HEK293 (cell line): ENCODE measurements around the gene ICAM1.

Source experiments
- CTCF ChIA-PET: fragments of 350-600 bp; formaldehyde crosslinking; extraction: SDS; loops from one replicate; lab custom pipeline; 2021; ENCODE audit warnings: antibody characterized with exemption; lab: Yijun Ruan, JAX
- POLR2A ChIA-PET: fragments of 300-600 bp; formaldehyde crosslinking; extraction: SDS; loops from one replicate; lab custom pipeline; 2020; ENCODE audit warnings: antibody characterized with exemption, inconsistent platforms; lab: Yijun Ruan, JAX
- H3K27ac ChIP-seq: fragments of 200-500 bp; sonication (Bioruptor generic); 2 replicates; pipeline ENCODE4 v1.5.1; 2014; ENCODE audit warnings: low read depth, low read length, control low read depth, inconsistent platforms; ENCODE audit errors: extremely low read depth
- H3K36me3 ChIP-seq, 2 experiments: fragments of 200-500 bp in 1 of 2; sonication (Bioruptor generic) in 1 of 2; 1 replicate in 1 of 2; 2 replicates in 1 of 2; pipeline ENCODE4 v1.5.1; 2014 to 2017; ENCODE audit warnings: inconsistent platforms in 2 of 2, low read length in 2 of 2; ENCODE audit not compliant: control insufficient read depth in 2 of 2, insufficient read depth in 1 of 2
- H3K4me1 ChIP-seq: fragments of 200-500 bp; sonication (Bioruptor generic); 2 replicates; pipeline ENCODE4 v1.5.1; 2014; ENCODE audit warnings: mild to moderate bottlenecking, low read length, inconsistent platforms; ENCODE audit not compliant: control insufficient read depth, insufficient read depth
- H3K4me3 ChIP-seq: 2 replicates; pipeline ENCODE4 v1.5.1; 2011; ENCODE audit warnings: low read depth, mild to moderate bottlenecking, control low read depth, low read length, moderate library complexity
- H3K9me3 ChIP-seq: fragments of 200-500 bp; sonication (Bioruptor generic); 2 replicates; pipeline ENCODE4 v1.5.1; 2014; ENCODE audit warnings: low read depth, low read length, inconsistent platforms; ENCODE audit not compliant: control insufficient read depth, insufficient read depth
- GLIS1 ChIP-seq: fragments of 450-650 bp; formaldehyde crosslinking; IDR thresholded peaks from 2 replicates; pipeline ENCODE4 v1.5.1; 2016; ENCODE audit warnings: missing biosample characterization, missing genetic modification characterization
- GLIS2 ChIP-seq: fragments of 450-650 bp; formaldehyde crosslinking; IDR thresholded peaks from 2 replicates; pipeline ENCODE4 v1.5.1; 2016; ENCODE audit warnings: missing biosample characterization, missing genetic modification characterization
- HIC1 ChIP-seq: fragments of 450-650 bp; formaldehyde crosslinking; IDR thresholded peaks from 2 replicates; pipeline ENCODE4 v1.5.1; 2016; ENCODE audit warnings: missing biosample characterization, missing genetic modification characterization
- KLF10 ChIP-seq: fragments of 450-650 bp; IDR thresholded peaks from 2 replicates; pipeline ENCODE4 v1.5.1; 2018; ENCODE audit warnings: missing biosample characterization, mild to moderate bottlenecking, missing genetic modification characterization
- KLF9 ChIP-seq: fragments of 450-650 bp; formaldehyde crosslinking; IDR thresholded peaks from 2 replicates; pipeline ENCODE4 v1.5.1; 2016; ENCODE audit warnings: missing biosample characterization, missing genetic modification characterization, low read depth
- PRDM10 ChIP-seq: fragments of 450-650 bp; formaldehyde crosslinking; IDR thresholded peaks from 2 replicates; pipeline ENCODE4 v1.5.1; 2016; ENCODE audit warnings: missing biosample characterization, missing genetic modification characterization
- SCRT1 ChIP-seq: fragments of 450-650 bp; formaldehyde crosslinking; IDR thresholded peaks from 2 replicates; pipeline ENCODE4 v1.5.1; 2016; ENCODE audit warnings: missing biosample characterization, missing genetic modification characterization, borderline replicate concordance
- SP2 ChIP-seq: fragments of 450-650 bp; formaldehyde crosslinking; IDR thresholded peaks from 2 replicates; pipeline ENCODE4 v1.5.1; 2016; ENCODE audit warnings: missing biosample characterization, missing genetic modification characterization
- SP7 ChIP-seq: fragments of 450-650 bp; formaldehyde crosslinking; IDR thresholded peaks from 2 replicates; pipeline ENCODE4 v1.5.1; 2016; ENCODE audit warnings: missing biosample characterization, missing genetic modification characterization
- ZBTB21 ChIP-seq: fragments of 450-650 bp; formaldehyde crosslinking; IDR thresholded peaks from 2 replicates; pipeline ENCODE4 v1.5.1; 2017; ENCODE audit warnings: missing biosample characterization, missing genetic modification characterization
- ZBTB26 ChIP-seq: fragments of 450-650 bp; formaldehyde crosslinking; optimal IDR thresholded peaks from 2 replicates; pipeline ENCODE3; 2016; ENCODE audit warnings: missing biosample characterization, mild to moderate bottlenecking, missing genetic modification characterization
- ZFHX2 ChIP-seq: fragments of 450-650 bp; formaldehyde crosslinking; conservative IDR thresholded peaks from 2 replicates; pipeline ENCODE4 v1.5.1; 2016; ENCODE audit warnings: missing biosample characterization, missing genetic modification characterization
- ZNF16 ChIP-seq: fragments of 450-650 bp; formaldehyde crosslinking; IDR thresholded peaks from 2 replicates; pipeline ENCODE4 v1.5.1; 2016; ENCODE audit warnings: low read depth, missing biosample characterization, missing genetic modification characterization
- ZNF274 ChIP-seq, 2 experiments: fragments of 200-500 bp in 1 of 2; fragments of 450-650 bp in 1 of 2; sonication (Bioruptor generic) in 1 of 2; formaldehyde crosslinking in 1 of 2; IDR thresholded peaks; 2 replicates each; pipeline versions ENCODE4 v1.5.1 to v1.6.1; 2014 to 2016; ENCODE audit warnings: borderline replicate concordance in 1 of 2, inconsistent platforms in 1 of 2, low read length in 1 of 2, missing biosample characterization in 1 of 2, missing genetic modification characterization in 1 of 2
- ZNF521 ChIP-seq: fragments of 450-650 bp; formaldehyde crosslinking; IDR thresholded peaks from 2 replicates; pipeline ENCODE4 v1.5.1; 2017; ENCODE audit warnings: missing biosample characterization, mild to moderate bottlenecking, missing genetic modification characterization
- ZNF558 ChIP-seq: fragments of 450-650 bp; formaldehyde crosslinking; IDR thresholded peaks from 2 replicates; pipeline ENCODE4 v1.5.1; 2016; ENCODE audit warnings: missing biosample characterization, missing genetic modification characterization
- ZNF580 ChIP-seq: fragments of 450-650 bp; formaldehyde crosslinking; IDR thresholded peaks from 2 replicates; pipeline ENCODE4 v1.5.1; 2016; ENCODE audit warnings: missing biosample characterization, missing genetic modification characterization
- ZNF660 ChIP-seq: fragments of 450-650 bp; IDR thresholded peaks from 2 replicates; pipeline ENCODE4 v1.5.1; 2018; ENCODE audit warnings: missing biosample characterization, mild to moderate bottlenecking, missing genetic modification characterization
- ZNF830 ChIP-seq: fragments of 450-650 bp; IDR thresholded peaks from 2 replicates; pipeline ENCODE4 v1.5.0; 2018; ENCODE audit warnings: missing biosample characterization, missing genetic modification characterization, low read depth, mild to moderate bottlenecking, moderate library complexity
- ZNF843 ChIP-seq: fragments of 450-650 bp; formaldehyde crosslinking; IDR thresholded peaks from 2 replicates; pipeline ENCODE4 v1.5.1; 2016; ENCODE audit warnings: missing biosample characterization, missing genetic modification characterization
- TF ChIP-seq, protein P1 (sequence below): fragments of 450-650 bp; formaldehyde crosslinking; IDR thresholded peaks from 2 replicates; pipeline ENCODE4 v1.5.1; 2017; ENCODE audit warnings: missing biosample characterization, missing genetic modification characterization
- TF ChIP-seq, protein P2 (sequence below): IDR thresholded peaks from 2 replicates; pipeline ENCODE4 v1.6.1; 2011; ENCODE audit warnings: mild to moderate bottlenecking, low read depth, low read length, borderline replicate concordance

Gene ICAM1

DNA sequence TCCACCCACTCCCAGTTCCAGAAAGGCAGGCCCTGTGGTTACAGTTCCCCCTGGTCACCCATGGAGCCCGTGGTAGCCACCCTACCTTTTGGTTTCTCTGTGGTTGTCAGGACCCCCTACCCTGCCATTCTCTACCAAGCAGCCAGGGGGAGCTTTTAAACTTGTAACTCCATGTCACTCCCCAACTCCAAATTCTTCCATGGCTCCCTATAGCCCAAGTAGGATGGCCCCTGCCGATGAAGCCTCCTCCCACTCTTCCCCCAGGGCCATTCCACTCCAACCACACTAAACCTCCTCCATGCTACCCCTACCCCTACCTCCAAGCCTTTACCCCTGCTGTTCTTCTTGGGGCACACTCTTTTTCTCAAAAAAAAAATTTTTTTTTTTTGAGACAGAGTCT lies 42.0 kb upstream of the ICAM1 start (continued):
- TF ChIP-seq SCRT1 (tag by site-specific recombination) = no peak
- TF ChIP-seq ZNF558 (tag by site-specific recombination) = no peak
- peak; percentile 97 for TF ChIP-seq ZNF16 (tag by site-specific recombination)
- no peak for TF ChIP-seq ZNF843 (tag by site-specific recombination)
- TF ChIP-seq ZNF580 (tag by site-specific recombination) = peak; percentile 78
- TF ChIP-seq, protein P1, sequence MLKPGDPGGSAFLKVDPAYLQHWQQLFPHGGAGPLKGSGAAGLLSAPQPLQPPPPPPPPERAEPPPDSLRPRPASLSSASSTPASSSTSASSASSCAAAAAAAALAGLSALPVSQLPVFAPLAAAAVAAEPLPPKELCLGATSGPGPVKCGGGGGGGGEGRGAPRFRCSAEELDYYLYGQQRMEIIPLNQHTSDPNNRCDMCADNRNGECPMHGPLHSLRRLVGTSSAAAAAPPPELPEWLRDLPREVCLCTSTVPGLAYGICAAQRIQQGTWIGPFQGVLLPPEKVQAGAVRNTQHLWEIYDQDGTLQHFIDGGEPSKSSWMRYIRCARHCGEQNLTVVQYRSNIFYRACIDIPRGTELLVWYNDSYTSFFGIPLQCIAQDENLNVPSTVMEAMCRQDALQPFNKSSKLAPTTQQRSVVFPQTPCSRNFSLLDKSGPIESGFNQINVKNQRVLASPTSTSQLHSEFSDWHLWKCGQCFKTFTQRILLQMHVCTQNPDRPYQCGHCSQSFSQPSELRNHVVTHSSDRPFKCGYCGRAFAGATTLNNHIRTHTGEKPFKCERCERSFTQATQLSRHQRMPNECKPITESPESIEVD (tag by site-specific recombination) = no peak
- TF ChIP-seq, protein P2, sequence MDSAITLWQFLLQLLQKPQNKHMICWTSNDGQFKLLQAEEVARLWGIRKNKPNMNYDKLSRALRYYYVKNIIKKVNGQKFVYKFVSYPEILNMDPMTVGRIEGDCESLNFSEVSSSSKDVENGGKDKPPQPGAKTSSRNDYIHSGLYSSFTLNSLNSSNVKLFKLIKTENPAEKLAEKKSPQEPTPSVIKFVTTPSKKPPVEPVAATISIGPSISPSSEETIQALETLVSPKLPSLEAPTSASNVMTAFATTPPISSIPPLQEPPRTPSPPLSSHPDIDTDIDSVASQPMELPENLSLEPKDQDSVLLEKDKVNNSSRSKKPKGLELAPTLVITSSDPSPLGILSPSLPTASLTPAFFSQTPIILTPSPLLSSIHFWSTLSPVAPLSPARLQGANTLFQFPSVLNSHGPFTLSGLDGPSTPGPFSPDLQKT = no peak
- peak; percentile 30; the same call in 1 of the 2 replicates for TF ChIP-seq SP7 (tag by site-specific recombination)
- TF ChIP-seq ZBTB21 (tag by site-specific recombination) = no peak

- H3K27ac ChIP-seq = peak overlapping the region; percentile 74; the same call in 1 of the 2 replicates
- POLR2A ChIA-PET = interaction anchor here (1.0 to 1.3 kb wide), 3 partner anchors 10 to 403 kb away, joined by 3 read pairs; partner anchors contain the start of genes MRPL4 and UBL5
- TF ChIP-seq ZNF521 (tag by site-specific recombination) = no peak
- peak; percentile 15; the same call in 1 of the 2 replicates for TF ChIP-seq GLIS1 (tag by site-specific recombination)
- TF ChIP-seq SP2 (tag by site-specific recombination) = peak; percentile 35
- TF ChIP-seq ZNF660 = no peak
- TF ChIP-seq ZBTB26 (tag by site-specific recombination) = peak; percentile 20
- TF ChIP-seq KLF9 = peak; percentile 51; the same call in 1 of the 2 replicates
- no peak for TF ChIP-seq ZNF830 (tag by site-specific recombination)
- TF ChIP-seq PRDM10 (tag by site-specific recombination) = 0 out of 2 replicates have a peak, but pooled peaks have one; percentile 6
- peak; percentile 60; the same call in 1 of the 2 replicates for TF ChIP-seq HIC1 (tag by site-specific recombination)
- no peak for TF ChIP-seq ZNF274 (IDR thresholded peaks at IDR 0.05; ENCODE audit: low read length)
- TF ChIP-seq ZNF274 (tag by site-specific recombination; IDR thresholded peaks at IDR 0.05; ENCODE audit: borderline replicate concordance) = no peak
- no peak for TF ChIP-seq ZNF580 (tag by site-specific recombination)
- peak; percentile 78 for TF ChIP-seq ZFHX2
- TF ChIP-seq KLF10 (tag by site-specific recombination) = peak; percentile 40; the same call in 1 of the 2 replicates
- peak; percentile 53 for TF ChIP-seq GLIS2
These were observed 40.6 kb upstream of the ICAM1 start for GRCh38 chr19:10230173-10230860.

More at GRCh38 chr19:10230173-10230860, 40.6 kb upstream of the ICAM1 start:
- Histone ChIP-seq H3K9me3 (no peaks in the 10 kb centered on the region), H3K36me3 (no peaks in the 10 kb centered on the region), H3K4me3 (peak overlapping the region; percentile 78), H3K4me1 (no peaks in the 10 kb centered on the region)
- CTCF ChIA-PET = interaction anchor here (0.6 to 0.7 kb wide), 2 partner anchors 43 to 53 kb away, joined by 3 to 5 read pairs; no protein-coding TSS in a partner anchor
